Gastroesophageal sphincter (tissue), 4 donors: Measurements from ENCODE around the gene STT3B. TPM values are rescaled to one million over a fixed set of nuclear protein-coding genes. Genes with fewer than 3 reads are reported as not detected.

Experiments
- ATAC-seq: fragments of 150-250 bp; one replicate; pipeline ENCODE4 v1.9.1; 2016; ENCODE audit warnings: mild to moderate bottlenecking, moderate library complexity
- H3K27ac ChIP-seq, 4 donors: fragments of 200-600 bp; sonication (generic) in 3 of 4; 1 replicate in 3 of 4; 2 replicates in 1 of 4; pipeline ENCODE4 v1.5.1; 2016 to 2019
- H3K27me3 ChIP-seq: fragments of 200-600 bp; sonication (generic); one replicate; pipeline ENCODE4 v1.5.1; 2019
- H3K36me3 ChIP-seq, 2 donors: fragments of 200-600 bp; sonication (generic); one replicate each; pipeline ENCODE4 v1.5.1; 2019; ENCODE audit warnings: control low read depth in 1 of 2
- H3K4me1 ChIP-seq, 3 donors: fragments of 200-600 bp; sonication (generic); 1 replicate in 2 of 3; 2 replicates in 1 of 3; pipeline ENCODE4 v1.5.1; 2016 to 2019; ENCODE audit warnings: control low read depth in 2 of 3
- H3K4me3 ChIP-seq, 2 donors: fragments of 200-600 bp; sonication (generic); one replicate each; pipeline ENCODE4 v1.5.1; 2019; ENCODE audit warnings: mild to moderate bottlenecking in 1 of 2, moderate library complexity in 1 of 2
- H3K9me3 ChIP-seq, 3 donors: fragments of 200-600 bp; sonication (generic); one replicate each; pipeline ENCODE4 v1.5.1; 2017 to 2019; ENCODE audit warnings: control low read depth in 2 of 3
- CTCF ChIP-seq, 4 experiments: fragments of 200-600 bp in 2 of 4; fragments of 450-650 bp in 2 of 4; sonication (generic) in 1 of 4; IDR thresholded peaks; one replicate each; pipeline ENCODE4 v1.5.1; 2017 to 2019; ENCODE audit warnings: antibody characterized with exemption in 4 of 4, mild to moderate bottlenecking in 2 of 4, moderate library complexity in 2 of 4
- EP300 ChIP-seq: sonication (generic); formaldehyde crosslinking; IDR thresholded peaks from one replicate; pipeline ENCODE4 v1.6.1; 2017; ENCODE audit warnings: antibody characterized with exemption, mild to moderate bottlenecking
- POLR2A ChIP-seq, 2 donors: fragments of 450-650 bp; IDR thresholded peaks; one replicate each; pipeline ENCODE4 v1.6.1; 2017; ENCODE audit warnings: antibody characterized with exemption in 2 of 2, mild to moderate bottlenecking in 2 of 2, moderate library complexity in 1 of 2
- POLR2AphosphoS5 ChIP-seq: sonication (generic); formaldehyde crosslinking; IDR thresholded peaks from one replicate; pipeline ENCODE4 v1.6.1; 2017; ENCODE audit warnings: antibody characterized with exemption
- WGBS, 2 donors: methylation state at CpG; one replicate each; pipeline ENCODE4 v1.1.5; 2018; ENCODE audit warnings: low coverage in 1 of 2; 5-methylcytosine and 5-hydroxymethylcytosine counted together
- total RNA-seq, 4 donors: library from RNA; depleted of rRNA; stranded (reverse); fragments of >200 nt; gene quantifications; one replicate each; pipeline ENCODE4 v1.1.0, GENCODE V29; 2016

Gene STT3B
- 100 to 1,000 TPM in 2 of 4 donors, 10 to 100 TPM in 2; 75.4 to 107 (median 94.1) TPM for total RNA-seq

GRCh38 chr3:31532587-31533168, at the start of gene STT3B:
STT3B (plus strand) TSS chr3:31532925; CDS start chr3:31532999, 74 bp downstream.
- TF ChIP-seq POLR2A (IDR thresholded peaks at IDR 0.05) (peak; percentile 50 to 71), CTCF (IDR thresholded peaks at IDR 0.05) (no peak), POLR2AphosphoS5 (peak; percentile 39), EP300 (no peak)
- ATAC-seq: peak; percentile 76
- H3K4me3 ChIP-seq: peak within 1 kb of the TSS; percentile 53 to 90
- H3K27ac ChIP-seq: peak within 1 kb of the TSS; percentile 80 to 99 (median 98)
- no peaks in the 10 kb centered on the region for H3K27me3 ChIP-seq
- no peaks in the 10 kb centered on the region for H3K9me3 ChIP-seq
- no peaks in the 10 kb centered on the region for H3K36me3 ChIP-seq
- H3K4me1 ChIP-seq: peaks cover 0 to 49% (median 4%) of the 10 kb centered on the region in 3 donors
- no CpG with 5 or more reads among the region's 68 CpGs for WGBS, 2 donors

- 81 to 88% methylated on average over 1 of the region's 1 CpG for WGBS, 2 donors
- TF ChIP-seq CTCF (IDR thresholded peaks at IDR 0.05) (no peak), EP300 (no peak), POLR2A (IDR thresholded peaks at IDR 0.05) (no peak), POLR2AphosphoS5 (no peak)
Measured at GRCh38 chr3:31483776-31484175, 48.9 kb upstream of the STT3B start.

GRCh38 chr3:31485196-31485595, 47.5 kb upstream of the STT3B start:
- H3K4me1 ChIP-seq: no peaks in the 10 kb centered on the region
- WGBS, 2 donors: 7% methylated on average over 1 of the region's 1 CpG; no CpG with 5 or more reads in 1 of the 2 donors
- no peaks in the 10 kb centered on the region for H3K36me3 ChIP-seq
- no peak for ATAC-seq
- TF ChIP-seq CTCF (IDR thresholded peaks at IDR 0.05) (no peak), EP300 (no peak), POLR2A (IDR thresholded peaks at IDR 0.05) (no peak), POLR2AphosphoS5 (no peak)
- no peak overlapping the region for H3K4me3 ChIP-seq
- peaks cover 0 to 3% (median 0%) of the 10 kb centered on the region in 3 donors for H3K9me3 ChIP-seq
- no peak overlapping the region for H3K27ac ChIP-seq
- no peaks in the 10 kb centered on the region for H3K27me3 ChIP-seq

More at GRCh38 chr3:31483776-31484175, 48.9 kb upstream of the STT3B start:
- no peaks in the 10 kb centered on the region for H3K9me3 ChIP-seq
- no peaks in the 10 kb centered on the region for H3K4me1 ChIP-seq
- no peak for ATAC-seq
- no peaks in the 10 kb centered on the region for H3K27me3 ChIP-seq
- no peak overlapping the region for H3K27ac ChIP-seq
- no peak overlapping the region for H3K4me3 ChIP-seq
- no peaks in the 10 kb centered on the region for H3K36me3 ChIP-seq

- 79 to 94% methylated on average over 4 to 6 of the region's 7 CpGs for WGBS, 2 donors
- no peak for ATAC-seq
- TF ChIP-seq POLR2AphosphoS5: no peak
- TF ChIP-seq EP300: no peak
- no peak for TF ChIP-seq POLR2A (IDR thresholded peaks at IDR 0.05)
- TF ChIP-seq CTCF (IDR thresholded peaks at IDR 0.05): no peak
- peaks cover 0 to 12% (median 0%) of the 10 kb centered on the region in 3 donors for H3K9me3 ChIP-seq
- H3K27me3 ChIP-seq: no peaks in the 10 kb centered on the region
- H3K27ac ChIP-seq: no peak overlapping the region
- H3K4me3 ChIP-seq: no peak overlapping the region
- H3K4me1 ChIP-seq: no peaks in the 10 kb centered on the region
- H3K36me3 ChIP-seq: no peaks in the 10 kb centered on the region
Measured at GRCh38 chr3:31486865-31487533, 45.7 kb upstream of the STT3B start.
